IMR-90 (cell line): ENCODE results near the gene GCG.

Experiments used
- BHLHE40 ChIP-seq: fragments of 150-350 bp; IDR thresholded peaks from 2 replicates; pipeline ENCODE4 v1.6.1; 2016; ENCODE audit warnings: mild to moderate bottlenecking, low read depth, low read length
- CEBPB ChIP-seq: IDR thresholded peaks from 2 replicates; pipeline ENCODE4 v1.6.1; 2012; ENCODE audit warnings: low read depth, low read length, improper control_type of control experiment
- CHD1 ChIP-seq: IDR thresholded peaks from 2 replicates; pipeline ENCODE4 v1.6.1; 2012; ENCODE audit warnings: low read depth, low read length, improper control_type of control experiment
- CTCF ChIP-seq: conservative IDR thresholded peaks from 2 replicates; pipeline ENCODE4 v1.5.1; 2012; ENCODE audit warnings: mild to moderate bottlenecking, low read depth, low read length, improper control_type of control experiment
- ELK1 ChIP-seq: fragments of 150-350 bp; IDR thresholded peaks from 2 replicates; pipeline ENCODE4 v1.6.1; 2016; ENCODE audit warnings: low read depth, mild to moderate bottlenecking, low read length, moderate library complexity, borderline replicate concordance
- MAFK ChIP-seq: IDR thresholded peaks from 2 replicates; pipeline ENCODE4 v1.6.1; 2012; ENCODE audit warnings: low read depth, low read length, improper control_type of control experiment
- MAZ ChIP-seq: IDR thresholded peaks from 2 replicates; pipeline ENCODE4 v1.6.1; 2012; ENCODE audit warnings: low read depth, mild to moderate bottlenecking, low read length, improper control_type of control experiment, moderate library complexity, borderline replicate concordance
- NFE2L2 ChIP-seq: fragments of 150-350 bp; IDR thresholded peaks from 2 replicates; pipeline ENCODE4 v1.6.1; 2016; ENCODE audit warnings: low read depth, mild to moderate bottlenecking, low read length
- POLR2A ChIP-seq: IDR thresholded peaks from 2 replicates; pipeline ENCODE4 v1.6.1; 2012; ENCODE audit warnings: mild to moderate bottlenecking, low read depth, low read length
- RAD21 ChIP-seq: IDR thresholded peaks from 2 replicates; pipeline ENCODE4 v1.6.1; 2012; ENCODE audit warnings: low read length, improper control_type of control experiment
- RFX5 ChIP-seq: IDR thresholded peaks from 2 replicates; pipeline ENCODE4 v1.8.0; 2012; ENCODE audit warnings: low read depth, mild to moderate bottlenecking, low read length, moderate library complexity
- SMC3 ChIP-seq: fragments of 150-350 bp; IDR thresholded peaks from 2 replicates; pipeline ENCODE4 v1.6.1; 2016; ENCODE audit warnings: low read depth, mild to moderate bottlenecking, antibody characterized with exemption, low read length, moderate library complexity
- USF2 ChIP-seq: fragments of 150-350 bp; IDR thresholded peaks from 2 replicates; pipeline ENCODE4 v1.6.1; 2017; ENCODE audit warnings: mild to moderate bottlenecking, antibody characterized with exemption, low read length, low read depth

- TF ChIP-seq CTCF = no peak
- TF ChIP-seq BHLHE40 = no peak
- TF ChIP-seq NFE2L2 = no peak
- no peak for TF ChIP-seq SMC3
- TF ChIP-seq RAD21 = no peak
- no peak for TF ChIP-seq CEBPB
- no peak for TF ChIP-seq POLR2A
- no peak for TF ChIP-seq USF2
- no peak for TF ChIP-seq RFX5
- TF ChIP-seq MAFK = no peak
- TF ChIP-seq MAZ = no peak
- TF ChIP-seq CHD1 = no peak
- TF ChIP-seq ELK1 = no peak
These were observed 36.4 kb upstream of the GCG start for GRCh38 chr2:162188451-162188850.
